ENCODE results near the gene CEP104. TPM values are rescaled to one million over a fixed set of nuclear protein-coding genes. Genes with fewer than 3 reads are reported as not detected.

CEP104 gene
- total RNA-seq, 2 experiments from 2014 or later: 29.0 to 32.8 TPM

Other genes starting within 250 kb of the CEP104 start
- gene MEGF6, start 245.7 kb downstream of the CEP104 start, total RNA-seq: 1 to 10 TPM; 6.8 to 9.8 TPM
- 10 to 100 TPM in 1 of 2 experiments, 1 to 10 TPM in 1; 9.2 to 10.4 TPM for gene TPRG1L, start 232.2 kb downstream of the CEP104 start, total RNA-seq
- 10 to 100 TPM; 34.5 to 34.6 TPM for gene WRAP73, start 207.1 kb downstream of the CEP104 start, total RNA-seq
- under 1 TPM; 0.62 to 0.65 TPM for gene TP73, start 204.7 kb downstream of the CEP104 start, total RNA-seq
- gene CCDC27, start 104.8 kb downstream of the CEP104 start, total RNA-seq: not detected
- 1 to 10 TPM; 2.5 to 2.9 TPM for gene SMIM1, start 84.5 kb downstream of the CEP104 start, total RNA-seq
- 10 to 100 TPM; 26.1 to 29.2 TPM for gene LRRC47, start 60.7 kb downstream of the CEP104 start, total RNA-seq
- 1 to 10 TPM; 7.5 to 8.3 TPM for gene DFFB, start 265 bp upstream of the CEP104 start, total RNA-seq
- gene C1orf174, start 43.1 kb upstream of the CEP104 start, total RNA-seq: 10 to 100 TPM; 32.8 to 33.5 TPM